H1 (cell line): Measurements from ENCODE around the gene ADORA1. TPM values are rescaled to one million over a fixed set of nuclear protein-coding genes. Genes with fewer than 3 reads are reported as not detected.

Experiments
- CTCF ChIA-PET: fragments of 300-600 bp; sonication (Branson Sonifier 250); formaldehyde crosslinking; loops from one replicate; lab custom pipeline; 2021; ENCODE audit not compliant: partially characterized antibody; lab: Charles Lee
- POLR2A ChIA-PET: fragments of 300-600 bp; sonication (Branson Sonifier 250); formaldehyde crosslinking; loops from one replicate; lab custom pipeline; 2021; ENCODE audit warnings: inconsistent platforms; ENCODE audit not compliant: partially characterized antibody; lab: Charles Lee
- DNase-seq, 2 experiments: peaks; one replicate each; pipeline versions ENCODE4 v3.0.0 to v3.0.0-alpha.2; 2010 to 2022; ENCODE audit warnings: low spot score in 2 of 2, low read depth in 1 of 2, mixed read lengths in 1 of 2
- FAIRE-seq: peaks from 2 replicates; lab custom pipeline; 2011; peaks lifted over from hg19 to GRCh38; lab: Jason Lieb, UNC
- H2AFZ ChIP-seq: 2 replicates; pipeline ENCODE4 v1.8.1; 2012; ENCODE audit warnings: low read length, inconsistent platforms
- H2AK5ac ChIP-seq: 2 replicates; pipeline ENCODE4 v1.6.1; 2013; ENCODE audit warnings: low read depth, low read length
- H2BK120ac ChIP-seq: replicated peaks from 2 replicates; pipeline ENCODE3; 2013; ENCODE audit warnings: low read depth, low read length, inconsistent platforms
- H2BK12ac ChIP-seq: 2 replicates; pipeline ENCODE4 v1.6.1; 2013; ENCODE audit warnings: low read depth, low read length
- H2BK15ac ChIP-seq: 2 replicates; pipeline ENCODE4 v1.6.1; 2013; ENCODE audit warnings: low read length
- H2BK20ac ChIP-seq: 2 replicates; pipeline ENCODE4 v1.6.1; 2013; ENCODE audit warnings: low read length
- H2BK5ac ChIP-seq: 2 replicates; pipeline ENCODE4 v1.6.1; 2013; ENCODE audit warnings: low read depth, low read length
- H3K14ac ChIP-seq: 2 replicates; pipeline ENCODE4 v1.6.1; 2013; ENCODE audit warnings: inconsistent platforms; ENCODE audit not compliant: insufficient read length
- H3K18ac ChIP-seq: 2 replicates; pipeline ENCODE4 v1.6.1; 2013; ENCODE audit warnings: low read length; ENCODE audit errors: extremely low read depth
- H3K23ac ChIP-seq: 2 replicates; pipeline ENCODE4 v1.6.1; 2013; ENCODE audit warnings: inconsistent platforms; ENCODE audit not compliant: insufficient read length
- H3K23me2 ChIP-seq: 2 replicates; pipeline ENCODE4 v1.6.1; 2013; ENCODE audit warnings: low read depth, low read length
- H3K27ac ChIP-seq: 2 replicates; pipeline ENCODE4 v1.6.1; 2011; ENCODE audit warnings: low read depth, low read length, inconsistent platforms
- H3K27me3 ChIP-seq, 4 experiments: replicated peaks in 1 of 4; 1 replicate in 1 of 4; 2 replicates in 3 of 4; pipeline versions ENCODE4 v1.6.1 to v1.8.1; 2011 to 2013; ENCODE audit warnings: low read length in 3 of 4, mild to moderate bottlenecking in 3 of 4, inconsistent platforms in 2 of 4, mixed read lengths in 2 of 4, moderate library complexity in 1 of 4; ENCODE audit not compliant: control insufficient read depth in 3 of 4, insufficient read depth in 3 of 4; ENCODE audit errors: extremely low read depth in 1 of 4
- H3K36me3 ChIP-seq, 4 experiments: 2 replicates each; pipeline versions ENCODE4 v1.6.1 to v1.8.1; 2011 to 2013; ENCODE audit warnings: mild to moderate bottlenecking in 4 of 4, low read length in 3 of 4, moderate library complexity in 2 of 4, control low read depth in 1 of 4, inconsistent platforms in 1 of 4; ENCODE audit not compliant: insufficient read depth in 4 of 4, control insufficient read depth in 2 of 4
- H3K4ac ChIP-seq: replicated peaks from 2 replicates; pipeline ENCODE3; 2013; ENCODE audit warnings: low read length, low read depth, mixed read lengths, inconsistent platforms; ENCODE audit not compliant: insufficient read length
- H3K4me1 ChIP-seq, 4 experiments: replicated peaks in 1 of 4; 1 replicate in 1 of 4; 2 replicates in 3 of 4; pipeline versions ENCODE4 v1.6.1 to v1.8.1; 2011 to 2013; ENCODE audit warnings: low read length in 3 of 4, inconsistent platforms in 2 of 4, mixed read lengths in 1 of 4; ENCODE audit not compliant: insufficient read depth in 4 of 4, control insufficient read depth in 3 of 4
- H3K4me2 ChIP-seq, 2 experiments: 2 replicates each; pipeline versions ENCODE4 v1.6.1 to v1.8.1; 2011 to 2013; ENCODE audit warnings: low read depth in 2 of 2, low read length in 2 of 2, control low read depth in 1 of 2, inconsistent platforms in 1 of 2, mild to moderate bottlenecking in 1 of 2; ENCODE audit not compliant: insufficient read depth in 1 of 2
- H3K4me3 ChIP-seq, 4 experiments: fragments of 200-600, 300-600 bp in 1 of 4; sonication (generic), shearing (Covaris generic), sonication (Bioruptor Twin) in 1 of 4; 2 replicates each; pipeline versions ENCODE4 v1.5.1 to v1.8.1; 2011 to 2016; ENCODE audit warnings: low read length in 4 of 4, low read depth in 3 of 4, control low read depth in 2 of 4, inconsistent platforms in 2 of 4, mild to moderate bottlenecking in 2 of 4, mixed read lengths in 1 of 4, moderate library complexity in 1 of 4; ENCODE audit not compliant: insufficient read depth in 2 of 4; ENCODE audit errors: extremely low read depth in 1 of 4
- H3K56ac ChIP-seq: replicated peaks from 2 replicates; pipeline ENCODE3; 2013; ENCODE audit warnings: low read depth, mild to moderate bottlenecking, mixed read lengths, low read length, inconsistent platforms; ENCODE audit not compliant: insufficient read length
- H3K79me1 ChIP-seq: 2 replicates; pipeline ENCODE4 v1.6.1; 2013; ENCODE audit warnings: low read depth, low read length, control low read depth
- H3K79me2 ChIP-seq, 2 experiments: 2 replicates each; pipeline versions ENCODE4 v1.6.1 to v1.8.1; 2012 to 2013; ENCODE audit warnings: low read length in 2 of 2, mild to moderate bottlenecking in 2 of 2, inconsistent platforms in 1 of 2; ENCODE audit not compliant: insufficient read depth in 2 of 2, control insufficient read depth in 1 of 2
- H3K9ac ChIP-seq, 4 experiments: replicated peaks in 1 of 4; 1 replicate in 1 of 4; 2 replicates in 3 of 4; pipeline versions ENCODE4 v1.6.1 to v1.8.1; 2011 to 2013; ENCODE audit warnings: low read depth in 3 of 4, low read length in 3 of 4, control low read depth in 2 of 4, mild to moderate bottlenecking in 2 of 4, moderate library complexity in 2 of 4, inconsistent platforms in 1 of 4; ENCODE audit errors: extremely low read depth in 1 of 4
- H3K9me3 ChIP-seq, 2 experiments: 2 replicates each; pipeline versions ENCODE4 v1.6.1 to v1.8.1; 2012 to 2013; ENCODE audit warnings: mild to moderate bottlenecking in 2 of 2, moderate library complexity in 2 of 2, control low read depth in 1 of 2, inconsistent platforms in 1 of 2, low read depth in 1 of 2, low read length in 1 of 2, mixed read lengths in 1 of 2; ENCODE audit not compliant: insufficient read depth in 2 of 2
- H4K20me1 ChIP-seq, 2 experiments: replicated peaks in 1 of 2; 2 replicates each; pipeline versions ENCODE3 to v1.8.1; 2011 to 2013; ENCODE audit warnings: inconsistent platforms in 2 of 2, low read length in 2 of 2, mild to moderate bottlenecking in 1 of 2; ENCODE audit not compliant: insufficient read depth in 2 of 2, control insufficient read depth in 1 of 2
- H4K5ac ChIP-seq: 2 replicates; pipeline ENCODE4 v1.6.1; 2013; ENCODE audit warnings: low read length, low read depth, mixed read lengths, inconsistent platforms; ENCODE audit not compliant: insufficient read length
- H4K8ac ChIP-seq: 2 replicates; pipeline ENCODE4 v1.8.0; 2013; ENCODE audit warnings: mild to moderate bottlenecking, moderate library complexity, low read length, inconsistent platforms; ENCODE audit not compliant: insufficient read depth; ENCODE audit errors: extremely low read depth
- H4K91ac ChIP-seq: replicated peaks from 2 replicates; pipeline ENCODE3; 2013; ENCODE audit warnings: low read length, mixed read lengths, inconsistent platforms; ENCODE audit not compliant: insufficient read length
- CREB1 ChIP-seq: IDR thresholded peaks from 2 replicates; pipeline ENCODE4 v1.6.1; 2012; ENCODE audit warnings: inconsistent platforms
- POLR2AphosphoS5 ChIP-seq: IDR thresholded peaks from 2 replicates; pipeline ENCODE4 v1.6.1; 2011; ENCODE audit warnings: low read depth, low read length
- SP1 ChIP-seq: IDR thresholded peaks from 2 replicates; pipeline ENCODE4 v1.6.1; 2011; ENCODE audit warnings: low read depth, low read length
- TAF7 ChIP-seq: optimal IDR thresholded peaks from 2 replicates; pipeline ENCODE3; 2011; ENCODE audit warnings: low read depth, mild to moderate bottlenecking, inconsistent platforms, low read length, moderate library complexity, borderline replicate concordance
- WGBS, 2 experiments: shearing (Covaris generic) in 1 of 2; methylation state at CpG; one replicate each; pipeline versions ENCODE4 v1.1.6 to v1.1.7; 2013 to 2015; ENCODE audit warnings: low lambda C conversion rate in 2 of 2, mixed read lengths in 2 of 2, inconsistent platforms in 1 of 2, low coverage in 1 of 2, missing lambda C conversion rate in 1 of 2; ENCODE audit not compliant: insufficient replicate concordance in 2 of 2, insufficient coverage in 1 of 2, insufficient read length in 1 of 2; ENCODE audit errors: extremely low coverage in 1 of 2, missing lambda C conversion rate in 1 of 2; 5-methylcytosine and 5-hydroxymethylcytosine counted together
- polyA plus RNA-seq, 7 experiments: library from polyadenylated mRNA; depleted of rRNA in 3 of 7; stranded (reverse) in 5 of 7; unstranded in 2 of 7; fragments of >200 nt in 5 of 7; fragments of 200-250 nt in 2 of 7; gene quantifications; 1 replicate in 5 of 7; 2 replicates in 1 of 7; 4 replicates in 1 of 7; pipeline versions ENCODE4 v1.2.1 to v1.2.3, GENCODE V29; 2011 to 2013; ENCODE audit warnings: missing spikeins in 2 of 7, mixed read lengths in 2 of 7
- total RNA-seq: library from RNA; stranded (reverse); fragmentation: NEBNext Ultra II Directional; extraction: Animal tissue kit (Norgen Biotek cat#: 25700); gene quantifications from 2 replicates; pipeline ENCODE4 v1.2.1, GENCODE V29; 2021

The ADORA1 gene
- total and polyA plus RNA-seq, 2 of the 8 experiments (the other 6 are each of a cell fraction or from before 2014, with no cell fraction given) = 3.3 to 6.7 TPM

- H3K9me3 ChIP-seq = no peaks in the 10 kb centered on the region
- no peak overlapping the region for H3K23ac ChIP-seq
- no peaks in the 10 kb centered on the region for H3K36me3 ChIP-seq
- no peak overlapping the region for H3K4me3 ChIP-seq
- CTCF ChIA-PET = interaction anchor here (0.6 to 16.4 kb wide), 7 partner anchors 26 to 190 kb away, joined by 3 to 275 read pairs (median 24); partner anchors contain the start of gene ADORA1
- H3K4me1 ChIP-seq = peaks cover 11 to 21% (median 15%) of the 10 kb centered on the region in 4 experiments
- no peak overlapping the region for H2BK20ac ChIP-seq
- H3K79me2 ChIP-seq = no peaks in the 10 kb centered on the region
- H4K5ac ChIP-seq = no peak overlapping the region
- peaks cover 3 to 31% (median 30%) of the 10 kb centered on the region in 4 experiments for H3K27me3 ChIP-seq
- H2BK5ac ChIP-seq = no peak overlapping the region
- WGBS, 2 experiments = 73% methylated on average over 3 of the region's 3 CpGs; no CpG with 5 or more reads in 1 of the 2 experiments
- POLR2A ChIA-PET = interaction anchor here (0.6 kb wide), 1 partner anchor 33 kb away, joined by 4 read pairs; no protein-coding TSS in a partner anchor
- no peak overlapping the region for H2BK15ac ChIP-seq
- DNase-seq (no peak), FAIRE-seq (no peak)
- no peaks in the 10 kb centered on the region; the same call in 1 of the 2 replicates for H3K79me1 ChIP-seq
- no peak for TF ChIP-seq SP1
- TF ChIP-seq POLR2AphosphoS5 = no peak
- no peak for TF ChIP-seq TAF7
- no peak for TF ChIP-seq CREB1
- no peak overlapping the region for H3K56ac ChIP-seq
- peaks cover 0 to 5% of the 10 kb centered on the region in 2 experiments for H4K20me1 ChIP-seq
- no peak overlapping the region for H3K4ac ChIP-seq
- no peak overlapping the region for H2AK5ac ChIP-seq
- H3K23me2 ChIP-seq = peaks cover 6% of the 10 kb centered on the region; the same call in 1 of the 2 replicates
- H4K8ac ChIP-seq = no peak overlapping the region
- H4K91ac ChIP-seq = no peak overlapping the region
- H2BK12ac ChIP-seq = no peak overlapping the region
- H3K18ac ChIP-seq = no peak overlapping the region
- no peak overlapping the region for H3K27ac ChIP-seq
- no peak overlapping the region; a peak in 1 of 7 replicates for H3K9ac ChIP-seq
- no peak overlapping the region for H3K14ac ChIP-seq
- no peak overlapping the region for H2AFZ ChIP-seq
- H2BK120ac ChIP-seq = no peak overlapping the region
- H3K4me2 ChIP-seq = no peak overlapping the region
Measured at GRCh38 chr1:203078478-203078877, 49.0 kb upstream of the ADORA1 start.
